ENCODE results near the gene OR6V1.

OR6V1 gene

GRCh38 chr7:143038635-143039034 is 13.5 kb upstream of the OR6V1 start:
- Histone ChIP-seq H3K9me3 (no peaks in the 10 kb centered on the region), H3K36me3 (no peaks in the 10 kb centered on the region), H3K4me1 (ENCODE audit: control insufficient read depth in 1 of 2, insufficient read depth in 1 of 2, low read depth in 1 of 2, low read length in 1 of 2) (no peaks in the 10 kb centered on the region), H3K27me3 (no peaks in the 10 kb centered on the region), H3K27ac (no peak overlapping the region), H3K4me3 (ENCODE audit: low read depth in 1 of 2, low read length in 1 of 2) (no peak overlapping the region)
- TF ChIP-seq CTCF (IDR thresholded peaks at IDR 0.05): no peak

GRCh38 chr7:143040209-143040715 is 11.9 kb upstream of the OR6V1 start:
- no peaks in the 10 kb centered on the region for H3K36me3 ChIP-seq
- H3K27ac ChIP-seq: no peak overlapping the region
- TF ChIP-seq CTCF (IDR thresholded peaks at IDR 0.05): no peak
- H3K4me1 ChIP-seq (ENCODE audit: control insufficient read depth in 1 of 2, insufficient read depth in 1 of 2, low read depth in 1 of 2, low read length in 1 of 2): no peaks in the 10 kb centered on the region
- no peak overlapping the region for H3K4me3 ChIP-seq (ENCODE audit: low read depth in 1 of 2, low read length in 1 of 2)
- H3K27me3 ChIP-seq: no peaks in the 10 kb centered on the region
- no peaks in the 10 kb centered on the region for H3K9me3 ChIP-seq

GRCh38 chr7:143041346-143041745 is 10.8 kb upstream of the OR6V1 start:
- no peaks in the 10 kb centered on the region for H3K36me3 ChIP-seq
- H3K4me3 ChIP-seq (ENCODE audit: low read depth in 1 of 2, low read length in 1 of 2): no peak overlapping the region
- TF ChIP-seq CTCF (IDR thresholded peaks at IDR 0.05): no peak
- H3K27me3 ChIP-seq: no peaks in the 10 kb centered on the region
- H3K4me1 ChIP-seq (ENCODE audit: control insufficient read depth in 1 of 2, insufficient read depth in 1 of 2, low read depth in 1 of 2, low read length in 1 of 2): no peaks in the 10 kb centered on the region
- H3K9me3 ChIP-seq: no peaks in the 10 kb centered on the region
- H3K27ac ChIP-seq: no peak overlapping the region

GRCh38 chr7:143042159-143042789 is 9.9 kb upstream of the OR6V1 start:
- Histone ChIP-seq H3K4me3 (ENCODE audit: low read depth in 1 of 2, low read length in 1 of 2) (no peak overlapping the region), H3K36me3 (no peaks in the 10 kb centered on the region), H3K4me1 (ENCODE audit: control insufficient read depth in 1 of 2, insufficient read depth in 1 of 2, low read depth in 1 of 2, low read length in 1 of 2) (no peaks in the 10 kb centered on the region), H3K27me3 (no peaks in the 10 kb centered on the region), H3K9me3 (no peaks in the 10 kb centered on the region), H3K27ac (no peak overlapping the region)
- no peak for TF ChIP-seq CTCF (IDR thresholded peaks at IDR 0.05)

- TF ChIP-seq CTCF (IDR thresholded peaks at IDR 0.05): no peak
- no peaks in the 10 kb centered on the region for H3K27me3 ChIP-seq
- no peak overlapping the region for H3K4me3 ChIP-seq (ENCODE audit: low read depth in 1 of 2, low read length in 1 of 2)
- H3K9me3 ChIP-seq: no peaks in the 10 kb centered on the region
- no peak overlapping the region for H3K27ac ChIP-seq
- no peaks in the 10 kb centered on the region for H3K36me3 ChIP-seq
- no peaks in the 10 kb centered on the region for H3K4me1 ChIP-seq (ENCODE audit: control insufficient read depth in 1 of 2, insufficient read depth in 1 of 2, low read depth in 1 of 2, low read length in 1 of 2)
Measured at GRCh38 chr7:143042790-143043271, 9.3 kb upstream of the OR6V1 start.
